Uterus (tissue), 2 donors: ENCODE results near the gene PLA2G10.

Source experiments
- CTCF ChIP-seq, 4 experiments: fragments of 200-600 bp in 2 of 4; fragments of 450-650 bp in 2 of 4; sonication (generic) in 2 of 4; IDR thresholded peaks; one replicate each; pipeline ENCODE4 v1.5.1; 2016 to 2019; ENCODE audit warnings: antibody characterized with exemption in 4 of 4, mild to moderate bottlenecking in 2 of 4, moderate library complexity in 1 of 4
- POLR2A ChIP-seq, 2 donors: fragments of 450-650 bp; IDR thresholded peaks; one replicate each; pipeline ENCODE4 v1.6.1; 2016; ENCODE audit warnings: antibody characterized with exemption in 2 of 2, mild to moderate bottlenecking in 1 of 2, moderate library complexity in 1 of 2

DNA sequence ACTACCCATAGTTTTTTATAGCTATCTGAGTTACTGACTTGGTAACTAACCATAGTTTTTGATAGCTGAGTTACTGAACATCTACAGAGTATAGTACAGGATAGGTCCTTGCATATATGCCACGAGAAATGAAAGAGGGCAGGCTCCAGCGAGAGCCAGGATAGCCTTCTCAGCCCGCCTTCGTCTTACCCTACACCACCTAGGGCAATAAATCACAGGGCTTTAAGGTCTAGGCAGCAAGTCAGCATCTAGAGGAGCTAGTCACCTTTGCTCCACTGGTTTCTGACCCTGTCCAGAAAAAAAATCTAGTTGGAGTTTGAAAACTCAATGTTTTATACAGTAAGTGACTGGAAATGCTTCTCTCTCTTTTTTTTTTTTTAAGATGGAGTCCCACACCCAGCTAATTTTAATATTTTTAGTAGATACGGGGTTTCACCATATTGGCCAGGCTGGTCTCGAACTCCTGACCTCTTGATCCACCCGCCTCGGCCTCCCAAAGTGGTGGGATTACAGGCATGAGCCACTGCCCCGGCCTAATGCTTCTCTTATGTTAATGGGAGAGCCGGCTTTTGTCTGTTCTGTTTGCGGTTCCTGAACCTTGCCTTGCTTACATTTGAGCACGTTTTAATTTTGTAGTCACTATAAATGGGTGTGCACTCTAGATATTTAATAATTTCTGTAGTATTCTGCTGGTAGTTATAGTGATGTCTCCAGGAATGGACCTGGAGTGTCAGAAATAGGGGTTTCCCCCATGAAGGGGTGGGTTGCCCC lies 58.5 kb downstream of the PLA2G10 start:
- TF ChIP-seq POLR2A (IDR thresholded peaks at IDR 0.05), result no peak
- TF ChIP-seq CTCF (IDR thresholded peaks at IDR 0.05), result no peak
